GM20431 (cell line): ENCODE measurements around the gene ZNF469.

ENCODE experiments used
- in situ Hi-C: fragments of 300-500 bp; cut with MseI, MboI; formaldehyde crosslinking; loops from one replicate; pipeline ENCODE4 v1.15.0; 2020; ENCODE audit warnings: low sequenced_read_pairs; ENCODE audit not compliant: unreplicated experiment

ZNF469 gene

DNA sequence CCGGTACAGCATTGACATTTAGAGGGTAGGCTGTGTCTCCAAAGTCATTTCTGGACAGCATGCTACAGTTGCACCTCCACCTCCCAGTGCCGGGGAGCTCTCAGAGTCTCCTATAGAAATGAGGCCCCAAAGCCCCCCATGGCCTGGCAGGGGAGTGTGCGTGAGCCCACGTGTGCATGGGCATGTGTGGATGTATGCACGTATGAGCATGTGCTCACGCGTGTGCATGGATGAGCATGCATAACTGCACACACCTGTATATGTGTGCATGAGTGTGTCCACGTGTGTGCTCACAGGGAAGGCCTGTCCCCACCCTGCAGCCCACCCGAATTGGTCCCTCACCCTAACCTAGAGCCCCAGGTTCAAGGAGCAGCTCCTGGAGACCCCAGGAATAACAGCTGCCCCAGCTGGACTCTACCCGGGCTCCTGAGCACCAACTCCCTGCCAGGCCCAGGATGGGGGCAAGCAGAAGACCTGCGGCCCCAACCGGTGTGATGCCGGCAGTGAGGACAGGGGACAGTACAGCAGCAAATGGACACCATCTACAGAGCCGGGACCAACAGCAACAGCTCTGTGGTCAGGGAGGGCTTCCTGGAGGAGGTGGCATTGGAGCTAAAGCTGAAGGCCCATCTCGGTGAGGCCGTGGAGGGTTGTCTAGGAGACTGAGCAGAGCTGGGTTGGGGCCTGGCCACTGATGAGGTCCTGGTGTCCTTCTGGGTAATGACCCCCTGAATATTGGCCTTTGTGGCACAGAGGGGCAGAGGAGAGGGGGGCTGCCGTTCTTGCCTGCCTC, 35.1 kb downstream of the ZNF469 start:
- in situ Hi-C loops = loop anchor here (25.0 kb wide), 1 partner anchor 231 kb away; no protein-coding TSS in a partner anchor

DNA sequence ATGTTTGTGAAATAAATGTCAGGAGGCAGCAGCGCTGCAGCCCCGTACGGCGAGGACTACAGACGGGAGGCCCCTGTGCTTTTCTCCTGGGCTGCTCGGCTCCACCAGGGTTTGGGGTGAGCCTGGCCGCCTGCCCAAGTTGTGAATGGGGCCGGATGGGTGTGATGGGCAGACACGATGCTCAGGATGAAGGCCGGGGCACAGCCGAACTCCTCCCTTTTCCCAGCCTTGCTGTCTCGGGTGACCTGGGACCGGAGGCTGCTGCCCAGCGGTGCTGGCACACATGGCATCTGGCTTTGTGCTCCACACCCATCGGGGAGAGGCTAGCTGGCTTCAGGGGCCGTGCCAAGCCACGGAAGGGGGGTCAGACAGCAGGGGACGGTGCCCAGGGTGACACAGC, 36.1 kb downstream of the ZNF469 start:
- in situ Hi-C loops = loop anchor here (25.0 kb wide), 1 partner anchor 232 kb away; no protein-coding TSS in a partner anchor

DNA sequence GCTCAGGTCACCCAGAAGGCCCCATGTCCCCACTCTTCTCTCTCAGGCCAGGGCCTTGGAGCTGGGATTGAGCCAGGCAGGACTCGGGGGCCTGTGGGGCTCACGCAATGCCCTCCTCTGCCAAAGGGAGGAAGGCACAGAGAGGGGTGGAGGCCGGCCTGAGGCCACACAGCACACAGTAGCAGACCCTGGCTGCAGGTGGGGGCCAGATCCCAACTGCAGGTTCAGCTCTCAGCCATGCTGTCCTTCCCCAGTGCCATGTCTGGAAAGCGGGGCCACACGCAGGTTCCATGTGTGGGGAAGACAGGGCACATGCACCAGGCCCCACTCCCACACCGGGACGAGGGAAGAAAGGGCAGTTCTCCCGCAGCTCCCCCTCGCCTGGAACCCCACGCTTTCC, 37.0 kb downstream of the ZNF469 start:
- in situ Hi-C loops = loop anchor here (25.0 kb wide), 1 partner anchor 232 kb away; no protein-coding TSS in a partner anchor

DNA sequence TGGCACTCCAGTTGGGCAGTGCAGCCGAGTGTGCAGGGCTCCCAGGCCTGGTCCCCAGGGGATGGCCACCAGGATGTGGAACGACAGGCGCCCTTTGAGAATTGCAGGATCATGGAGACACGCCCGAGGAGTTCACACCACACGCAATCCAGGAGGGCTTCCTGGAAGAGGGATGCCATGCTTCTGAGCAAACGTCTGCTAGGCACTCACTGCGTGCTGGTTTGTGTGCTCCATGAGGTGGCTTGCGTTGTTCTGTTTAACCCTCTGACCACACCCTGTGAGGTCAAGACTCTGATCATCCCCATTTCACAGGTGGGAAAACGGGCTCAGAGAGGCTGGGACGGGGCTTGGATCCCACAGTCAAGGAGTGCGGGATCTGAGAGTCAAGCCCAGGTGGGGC, 37.7 kb downstream of the ZNF469 start:
- in situ Hi-C loops = loop anchor here (25.0 kb wide), 1 partner anchor 233 kb away; no protein-coding TSS in a partner anchor

DNA sequence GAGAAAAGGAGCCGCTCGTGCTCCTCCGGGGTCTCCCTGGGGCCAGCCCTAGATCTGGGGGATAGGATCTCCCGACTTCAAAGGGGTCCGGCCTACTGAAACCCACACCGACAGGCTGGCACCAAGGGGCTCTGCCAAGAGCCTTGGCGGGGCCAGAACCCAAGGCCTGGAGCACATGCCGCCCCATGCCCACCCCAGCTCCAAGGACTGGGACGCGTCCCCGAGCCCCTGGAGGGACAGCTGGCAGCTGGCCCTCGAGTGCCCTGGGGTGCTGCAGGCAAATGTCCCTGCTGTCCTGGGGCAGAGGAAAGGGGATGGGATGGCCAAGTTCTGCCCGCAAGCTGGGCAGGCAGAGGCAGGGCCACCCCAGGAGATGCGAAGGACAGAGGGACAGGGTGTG, 38.5 kb downstream of the ZNF469 start:
- in situ Hi-C loops = loop anchor here (25.0 kb wide), 1 partner anchor 234 kb away; no protein-coding TSS in a partner anchor

DNA sequence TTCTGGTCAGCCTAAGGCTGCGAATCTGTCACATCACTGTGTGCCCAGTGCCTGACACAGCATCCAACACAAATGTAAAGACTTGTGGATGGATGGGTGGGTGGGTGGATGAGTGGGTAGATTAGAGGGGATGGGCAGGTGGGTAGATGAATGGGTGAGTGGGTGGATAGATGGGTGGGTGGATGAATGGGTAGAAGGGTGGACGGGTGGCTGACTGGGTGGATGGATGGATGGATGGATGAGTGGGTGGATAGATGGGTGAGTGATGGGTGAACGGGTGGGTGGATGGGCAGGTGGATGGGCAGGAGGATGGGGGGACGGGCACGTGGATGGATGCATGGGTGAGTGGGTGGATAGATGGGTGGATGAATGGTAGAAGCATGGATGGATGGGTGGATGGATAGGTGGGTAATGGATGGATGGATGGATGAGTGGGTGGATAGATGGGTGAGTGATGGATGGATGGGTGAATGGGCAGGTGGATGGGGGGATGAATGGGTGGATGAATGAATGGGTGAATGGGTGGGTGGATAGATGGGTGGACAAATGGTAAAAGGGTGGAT, 39.2 kb downstream of the ZNF469 start:
- in situ Hi-C loops = loop anchor here (25.0 kb wide), 1 partner anchor 235 kb away; no protein-coding TSS in a partner anchor

DNA sequence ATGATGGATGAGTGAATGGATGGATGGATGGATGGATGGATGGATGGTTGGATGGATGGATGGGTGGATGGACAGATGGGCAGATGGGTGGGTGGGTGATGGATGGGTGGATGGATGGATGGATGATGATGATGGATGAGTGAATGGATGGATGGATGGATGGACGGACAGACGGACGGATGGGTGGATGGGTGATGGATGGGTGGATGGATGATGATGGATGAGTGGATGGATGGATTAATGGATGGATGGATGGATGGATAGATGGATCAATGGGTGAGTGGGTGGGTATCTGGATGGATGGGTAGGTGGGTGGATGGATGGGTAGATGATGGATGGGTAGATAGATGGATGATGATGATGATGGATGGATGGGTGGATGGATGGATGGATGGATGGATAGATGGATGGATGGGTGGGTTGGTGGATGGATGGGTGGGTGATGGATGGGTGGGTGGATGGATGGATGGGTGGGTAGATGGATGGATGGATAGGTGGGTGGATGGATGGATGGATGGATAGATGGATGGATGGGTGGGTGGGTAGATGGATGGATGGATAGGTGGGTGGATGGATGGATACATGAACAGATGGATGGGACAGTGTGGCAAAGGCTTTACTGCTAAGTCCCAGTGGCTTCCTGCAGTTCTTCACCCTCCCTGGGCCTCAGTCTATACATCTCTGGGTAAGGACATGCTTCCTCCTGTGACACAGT, 40.1 kb downstream of the ZNF469 start:
- in situ Hi-C loops = loop anchor here (25.0 kb wide), 1 partner anchor 236 kb away; no protein-coding TSS in a partner anchor

DNA sequence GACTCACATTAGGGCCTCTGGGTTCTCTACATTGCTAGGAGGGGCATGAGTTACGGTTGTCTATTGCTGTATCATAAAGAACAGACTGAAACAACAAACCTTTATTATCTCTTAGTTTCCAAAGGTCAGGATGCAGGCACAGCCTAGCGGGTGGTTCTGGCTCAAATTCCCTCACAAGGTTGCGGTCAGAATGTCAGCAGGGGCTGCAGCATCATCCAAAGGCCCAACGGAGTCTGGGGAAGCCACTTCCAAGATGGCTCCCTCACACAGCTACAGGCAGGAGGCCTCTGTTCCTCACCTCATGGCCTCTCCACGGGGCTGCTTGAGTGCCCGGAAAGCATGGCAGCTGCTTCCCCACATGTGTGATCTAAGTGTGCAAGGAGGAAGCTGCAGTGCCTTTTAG, 40.7 kb downstream of the ZNF469 start:
- in situ Hi-C loops = loop anchor here (25.0 kb wide), 1 partner anchor 236 kb away; no protein-coding TSS in a partner anchor

DNA sequence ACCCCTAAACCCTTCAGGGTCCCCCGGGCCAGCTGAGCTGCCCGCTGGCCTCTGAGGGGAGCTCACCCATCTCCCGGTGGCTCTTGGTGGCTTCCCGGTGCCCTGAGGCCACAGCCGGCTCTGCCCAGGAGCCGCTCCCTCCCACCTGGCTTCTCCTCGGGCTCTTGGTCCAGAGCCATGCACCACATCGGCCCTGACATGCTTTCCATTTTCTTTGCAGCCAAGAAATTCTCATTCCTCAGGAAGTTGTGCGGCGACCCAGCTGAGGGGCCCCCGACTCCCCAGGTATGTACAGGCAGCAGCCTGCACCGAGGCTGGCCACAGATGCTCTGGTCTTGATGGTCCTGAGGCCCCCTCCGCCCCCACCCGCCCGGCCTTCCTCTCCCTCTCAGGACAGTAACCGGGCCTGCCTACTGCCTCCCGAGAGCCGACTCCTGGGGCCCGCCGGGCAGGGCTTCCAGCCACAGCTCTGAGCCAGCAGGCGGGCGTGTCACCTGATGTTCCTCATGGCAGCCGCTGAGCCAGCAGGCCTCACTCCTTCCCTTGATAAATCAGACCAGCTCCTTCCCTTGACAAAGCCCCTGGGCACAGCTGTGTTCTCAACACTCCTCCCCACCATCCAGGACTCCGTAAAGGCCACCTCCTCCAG, 42.0 kb downstream of the ZNF469 start:
- in situ Hi-C loops = loop anchor here (25.0 kb wide), 1 partner anchor 237 kb away; no protein-coding TSS in a partner anchor

DNA sequence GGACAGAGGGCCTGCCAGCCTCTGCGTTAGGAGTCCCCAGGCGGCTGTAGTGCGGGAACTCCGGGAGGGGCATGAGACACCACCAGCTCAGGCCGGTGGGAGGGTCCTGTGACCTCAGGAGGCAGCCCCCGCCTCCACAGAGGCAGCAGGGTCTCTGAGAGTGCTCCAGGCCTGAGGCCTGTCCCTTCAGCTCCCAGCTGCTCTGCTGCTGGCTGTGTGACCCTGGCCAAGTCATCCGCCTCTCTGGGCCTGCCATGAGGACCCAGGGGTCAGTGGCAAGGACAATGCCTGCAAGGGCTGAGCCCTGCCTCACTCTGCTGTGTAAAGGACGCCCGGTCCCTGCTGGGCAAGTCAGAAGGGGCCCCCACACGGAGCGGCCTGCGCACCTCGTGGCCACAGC, 43.3 kb downstream of the ZNF469 start:
- in situ Hi-C loops = no loop called here

DNA sequence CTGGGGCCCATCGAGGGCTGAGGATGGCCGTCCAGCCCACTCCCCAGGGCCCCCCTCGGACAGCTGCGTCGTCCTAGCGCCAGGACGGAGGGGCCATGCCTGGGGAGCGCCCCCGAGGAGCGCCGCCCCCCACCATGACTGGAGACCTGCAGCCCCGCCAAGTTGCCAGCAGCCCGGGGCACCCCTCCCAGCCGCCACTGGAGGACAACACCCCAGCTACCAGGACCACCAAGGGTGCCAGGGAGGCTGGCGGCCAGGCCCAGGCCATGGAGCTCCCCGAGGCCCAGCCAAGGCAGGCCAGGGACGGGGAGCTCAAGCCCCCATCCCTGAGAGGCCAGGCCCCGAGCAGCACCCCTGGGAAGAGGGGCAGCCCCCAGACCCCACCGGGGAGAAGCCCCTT, 44.6 kb downstream of the ZNF469 start:
- in situ Hi-C loops = no loop called here

DNA sequence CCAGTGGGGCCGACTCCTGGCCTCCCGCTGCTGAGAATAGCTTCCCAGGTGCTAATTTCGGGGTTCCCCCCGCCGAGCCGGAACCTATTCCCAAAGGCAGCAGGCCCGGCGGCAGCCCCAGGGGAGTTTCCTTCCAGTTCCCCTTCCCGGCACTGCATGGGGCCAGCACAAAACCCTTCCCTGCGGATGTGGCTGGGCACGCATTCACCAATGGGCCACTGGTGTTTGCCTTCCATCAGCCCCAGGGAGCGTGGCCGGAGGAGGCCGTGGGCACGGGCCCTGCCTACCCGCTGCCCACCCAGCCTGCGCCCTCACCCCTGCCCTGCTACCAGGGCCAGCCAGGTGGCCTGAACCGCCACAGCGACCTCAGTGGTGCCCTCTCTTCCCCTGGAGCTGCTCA, 45.4 kb downstream of the ZNF469 start:
- in situ Hi-C loops = no loop called here

DNA sequence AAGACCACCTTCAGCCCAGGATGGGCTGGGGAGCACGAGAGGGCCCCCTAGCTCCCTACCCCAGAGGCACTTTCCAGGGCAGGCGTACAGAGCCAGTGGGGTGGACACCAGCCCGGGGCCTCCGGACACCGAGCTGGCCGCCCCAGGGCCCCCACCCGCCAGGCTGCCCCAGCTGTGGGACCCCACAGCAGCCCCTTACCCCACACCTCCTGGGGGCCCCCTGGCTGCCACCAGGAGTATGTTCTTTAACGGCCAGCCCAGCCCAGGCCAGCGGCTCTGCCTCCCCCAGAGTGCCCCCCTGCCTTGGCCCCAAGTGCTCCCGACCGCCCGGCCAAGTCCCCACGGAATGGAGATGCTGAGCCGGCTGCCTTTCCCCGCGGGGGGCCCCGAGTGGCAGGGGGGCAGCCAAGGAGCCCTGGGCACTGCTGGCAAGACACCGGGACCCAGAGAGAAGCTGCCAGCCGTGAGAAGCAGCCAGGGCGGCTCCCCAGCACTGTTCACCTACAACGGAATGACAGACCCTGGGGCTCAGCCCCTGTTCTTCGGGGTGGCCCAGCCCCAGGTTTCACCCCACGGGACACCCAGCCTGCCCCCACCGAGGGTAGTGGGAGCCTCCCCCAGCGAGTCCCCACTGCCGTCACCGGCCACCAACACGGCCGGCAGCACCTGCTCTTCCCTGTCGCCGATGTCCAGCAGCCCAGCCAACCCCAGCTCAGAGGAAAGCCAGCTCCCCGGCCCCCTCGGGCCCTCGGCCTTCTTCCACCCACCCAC, 46.0 kb downstream of the ZNF469 start:
- in situ Hi-C loops = no loop called here

DNA sequence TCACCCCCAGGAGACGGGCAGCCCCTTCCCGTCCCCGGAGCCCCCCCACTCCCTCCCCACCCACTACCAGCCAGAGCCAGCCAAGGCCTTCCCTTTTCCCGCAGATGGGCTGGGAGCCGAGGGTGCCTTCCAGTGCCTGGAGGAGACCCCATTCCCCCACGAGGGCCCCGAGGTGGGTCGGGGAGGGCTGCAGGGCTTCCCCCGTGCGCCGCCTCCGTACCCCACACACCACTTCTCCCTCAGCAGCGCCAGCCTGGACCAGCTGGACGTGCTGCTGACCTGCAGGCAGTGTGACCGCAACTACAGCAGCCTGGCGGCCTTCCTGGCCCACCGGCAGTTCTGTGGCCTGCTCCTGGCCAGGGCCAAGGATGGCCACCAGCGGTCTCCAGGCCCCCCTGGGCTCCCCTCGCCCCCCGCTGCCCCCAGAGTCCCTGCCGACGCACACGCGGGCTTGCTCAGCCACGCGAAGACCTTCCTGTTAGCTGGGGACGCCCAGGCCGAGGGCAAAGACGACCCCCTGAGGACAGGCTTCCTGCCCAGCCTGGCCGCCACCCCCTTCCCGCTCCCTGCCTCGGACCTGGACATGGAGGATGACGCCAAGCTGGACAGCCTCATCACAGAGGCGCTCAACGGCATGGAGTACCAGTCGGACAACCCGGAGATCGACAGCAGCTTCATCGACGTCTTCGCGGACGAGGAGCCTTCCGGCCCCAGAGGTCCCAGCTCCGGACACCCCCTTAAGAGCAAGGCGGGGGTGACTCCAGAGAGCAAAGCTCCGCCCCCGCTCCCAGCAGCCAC, 46.8 kb downstream of the ZNF469 start:
- in situ Hi-C loops = no loop called here

DNA sequence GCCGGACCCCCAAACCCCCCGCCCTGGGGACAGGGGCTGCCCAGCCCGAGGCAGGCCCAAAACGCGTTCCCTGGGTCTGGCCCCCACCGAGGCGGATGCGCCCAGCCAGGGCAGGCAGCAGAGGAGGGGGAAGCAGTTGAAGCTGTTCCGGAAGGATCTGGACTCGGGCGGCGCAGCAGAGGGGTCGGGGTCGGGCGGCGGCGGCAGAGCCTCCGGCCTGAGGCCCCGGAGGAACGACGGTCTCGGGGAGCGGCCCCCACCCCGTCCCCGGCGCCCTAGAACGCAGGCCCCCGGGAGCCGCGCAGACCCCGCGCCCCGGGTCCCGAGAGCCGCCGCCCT, 47.4 kb downstream of the ZNF469 start:
- in situ Hi-C loops = no loop called here

DNA sequence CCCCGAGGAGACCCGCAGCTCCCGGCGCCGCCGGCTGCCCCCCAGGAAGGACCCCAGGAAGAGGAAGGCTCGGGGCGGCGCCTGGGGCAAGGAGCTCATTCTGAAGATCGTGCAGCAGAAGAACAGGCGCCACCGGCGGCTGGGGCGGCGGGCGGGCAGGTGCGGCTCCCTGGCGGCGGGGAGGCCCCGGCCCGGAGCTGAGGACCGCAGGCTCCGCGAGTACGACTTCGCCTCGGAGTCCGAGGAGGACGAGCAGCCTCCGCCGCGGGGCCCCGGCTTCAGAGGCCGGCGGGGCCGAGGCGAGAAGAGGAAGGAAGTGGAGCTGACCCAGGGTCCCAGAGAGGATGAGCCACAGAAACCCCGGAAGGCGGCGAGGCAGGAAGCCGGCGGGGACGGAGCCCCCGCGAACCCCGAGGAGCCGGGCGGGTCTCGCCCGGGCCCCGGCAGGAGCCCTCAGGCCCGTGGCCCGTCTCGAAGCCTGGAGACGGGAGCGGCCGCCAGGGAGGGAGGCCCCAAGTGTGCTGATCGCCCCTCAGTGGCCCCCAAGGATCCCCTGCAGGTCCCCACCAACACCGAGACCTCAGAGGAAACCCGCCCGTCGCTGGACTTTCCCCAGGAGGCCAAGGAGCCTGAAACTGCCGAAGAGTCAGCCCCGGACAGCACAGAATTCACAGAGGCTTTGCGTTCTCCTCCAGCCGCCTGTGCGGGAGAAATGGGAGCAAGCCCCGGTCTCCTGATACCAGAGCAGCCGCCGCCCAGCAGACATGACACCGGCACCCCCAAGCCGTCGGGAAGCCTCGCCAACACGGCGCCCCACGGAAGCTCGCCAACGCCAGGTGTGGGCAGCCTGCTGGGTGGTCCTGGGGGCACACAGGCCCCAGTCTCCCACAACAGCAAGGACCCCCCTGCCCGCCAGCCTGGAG, 48.0 kb downstream of the ZNF469 start:
- in situ Hi-C loops = no loop called here

DNA sequence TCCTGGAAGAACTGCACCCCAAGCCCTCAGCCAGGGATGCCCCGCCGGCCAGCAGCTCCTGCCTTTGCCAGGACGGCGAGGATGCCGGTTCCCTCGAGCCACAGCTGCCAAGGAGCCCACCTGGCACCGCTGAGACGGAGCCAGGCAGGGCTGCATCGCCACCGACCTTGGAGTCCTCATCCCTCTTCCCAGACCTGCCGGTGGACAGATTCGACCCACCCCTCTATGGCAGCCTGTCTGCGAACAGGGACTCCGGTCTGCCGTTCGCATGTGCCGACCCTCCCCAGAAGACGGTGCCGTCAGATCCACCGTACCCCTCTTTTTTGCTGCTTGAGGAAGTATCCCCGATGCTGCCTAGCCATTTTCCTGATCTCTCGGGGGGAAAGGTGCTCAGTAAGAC, 48.9 kb downstream of the ZNF469 start:
- in situ Hi-C loops = no loop called here

DNA sequence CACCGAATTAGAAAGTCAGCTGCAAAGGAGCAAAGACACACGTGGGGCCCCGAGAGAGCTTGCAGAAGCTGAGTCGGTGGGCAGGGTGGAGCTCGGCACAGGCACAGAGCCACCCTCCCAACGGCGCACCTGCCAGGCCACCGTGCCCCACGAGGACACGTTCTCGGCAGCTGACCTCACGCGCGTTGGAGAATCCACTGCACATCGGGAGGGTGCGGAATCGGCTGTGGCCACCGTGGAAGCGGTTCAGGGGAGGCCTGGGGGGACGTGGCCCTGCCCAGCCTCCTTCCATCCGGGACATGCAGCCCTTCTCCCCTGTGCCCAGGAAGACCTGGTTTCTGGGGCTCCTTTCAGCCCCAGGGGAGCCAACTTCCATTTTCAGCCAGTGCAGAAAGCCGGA, 49.4 kb downstream of the ZNF469 start:
- in situ Hi-C loops = no loop called here
